SH-SY5Y (cell line): ENCODE measurements around the gene TRPC3.

Experiments used
- GATA2 ChIP-seq: IDR thresholded peaks from 2 replicates; pipeline ENCODE4 v1.6.1; 2011; ENCODE audit warnings: mild to moderate bottlenecking, low read depth, low read length
- GATA3 ChIP-seq: IDR thresholded peaks from 2 replicates; pipeline ENCODE4 v1.6.1; 2011; ENCODE audit warnings: low read depth, mild to moderate bottlenecking, low read length, moderate library complexity

DNA sequence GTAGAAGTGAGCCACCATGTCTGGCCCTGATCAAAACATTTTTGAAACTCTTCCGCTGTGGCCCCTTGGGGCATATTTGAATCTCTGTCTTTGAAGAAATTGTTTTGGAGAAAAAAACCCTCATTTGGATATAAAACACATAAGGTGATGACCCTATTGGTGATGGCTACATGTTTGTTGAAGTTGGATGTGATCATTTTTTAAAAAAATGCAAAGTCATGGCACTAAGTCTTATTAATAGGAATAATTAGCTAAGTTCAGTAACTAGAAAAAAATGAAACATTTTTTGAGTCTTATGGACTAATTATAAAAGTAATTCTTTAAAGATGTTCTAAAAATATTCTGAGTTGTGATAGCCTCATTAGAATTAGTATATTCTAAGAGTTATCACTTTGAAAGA lies 63.7 kb downstream of the TRPC3 start:
- no peak for TF ChIP-seq GATA2
- no peak for TF ChIP-seq GATA3
